Measurements from ENCODE around the gene FARSA. TPM values are rescaled to one million over a fixed set of nuclear protein-coding genes. Genes with fewer than 3 reads are reported as not detected.
A peak's percentile ranks its signal among the peaks of the same experiment; 100 is the strongest.

Gene FARSA
- total and polyA plus RNA-seq, 2 of the 13 experiments (the other 11 are each of a cell fraction or from before 2014, with no cell fraction given) = 25.9 to 72.0 TPM

DNA sequence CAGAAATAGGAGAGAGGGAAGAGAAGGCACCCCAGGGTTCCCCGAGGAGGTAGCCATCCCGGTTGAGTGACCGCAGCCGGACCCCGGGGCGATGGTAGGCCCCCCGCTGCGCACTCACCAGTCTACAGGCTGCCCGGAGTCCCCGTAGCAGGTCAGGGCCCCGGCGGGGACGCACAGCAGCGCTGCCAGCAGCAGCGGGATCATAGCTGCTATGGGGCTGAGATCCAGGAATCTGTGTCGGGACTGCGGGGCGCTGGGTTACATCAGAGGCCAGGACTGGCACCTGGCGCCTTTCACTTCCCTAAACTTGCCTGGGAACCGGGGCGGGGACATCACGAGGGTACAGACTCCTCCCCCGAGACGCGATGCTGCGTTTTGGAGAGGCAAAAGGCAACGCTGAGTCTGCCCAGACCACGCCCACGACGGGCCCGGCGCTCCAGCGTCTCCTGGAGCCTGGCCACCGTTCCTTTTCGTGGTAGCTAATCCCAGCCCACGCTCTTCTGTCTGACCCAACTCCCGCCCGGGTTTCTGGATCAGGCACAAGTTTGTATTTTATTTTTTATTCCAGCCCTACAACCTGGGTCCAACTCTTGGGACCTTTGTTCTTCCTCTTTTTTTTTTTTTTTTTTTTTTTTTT, 52.2 kb downstream of the FARSA start, which contains the start of gene DNASE2 (continued):
- TF ChIP-seq, protein P1, sequence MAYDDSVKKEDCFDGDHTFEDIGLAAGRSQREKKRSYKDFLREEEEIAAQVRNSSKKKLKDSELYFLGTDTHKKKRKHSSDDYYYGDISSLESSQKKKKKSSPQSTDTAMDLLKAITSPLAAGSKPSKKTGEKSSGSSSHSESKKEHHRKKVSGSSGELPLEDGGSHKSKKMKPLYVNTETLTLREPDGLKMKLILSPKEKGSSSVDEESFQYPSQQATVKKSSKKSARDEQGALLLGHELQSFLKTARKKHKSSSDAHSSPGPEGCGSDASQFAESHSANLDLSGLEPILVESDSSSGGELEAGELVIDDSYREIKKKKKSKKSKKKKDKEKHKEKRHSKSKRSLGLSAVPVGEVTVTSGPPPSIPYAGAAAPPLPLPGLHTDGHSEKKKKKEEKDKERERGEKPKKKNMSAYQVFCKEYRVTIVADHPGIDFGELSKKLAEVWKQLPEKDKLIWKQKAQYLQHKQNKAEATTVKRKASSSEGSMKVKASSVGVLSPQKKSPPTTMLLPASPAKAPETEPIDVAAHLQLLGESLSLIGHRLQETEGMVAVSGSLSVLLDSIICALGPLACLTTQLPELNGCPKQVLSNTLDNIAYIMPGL (CRISPR knock-in tag; IDR thresholded peaks at IDR 0.05; ENCODE audit: borderline replicate concordance in 1 of 2, low read depth in 1 of 2) = 0 out of 4 replicates have a peak, but pooled peaks have one; percentile 20 to 36
- TF ChIP-seq ZNF768 (CRISPR knock-in tag; IDR thresholded peaks at IDR 0.05) (no peak), LCORL (IDR thresholded peaks at IDR 0.05) (no peak), LCORL (CRISPR knock-in tag; IDR thresholded peaks at IDR 0.05) (peak; percentile 48; the same call in 1 of the 2 replicates), ZNF282 (IDR thresholded peaks at IDR 0.05; ENCODE audit: partially characterized antibody) (no peak), SNAPC2 (CRISPR knock-in tag; IDR thresholded peaks at IDR 0.05) (no peak), ZNF709 (CRISPR knock-in tag; IDR thresholded peaks at IDR 0.05) (no peak), RCOR2 (CRISPR knock-in tag; IDR thresholded peaks at IDR 0.05) (no peak), ZNF644 (CRISPR knock-in tag; IDR thresholded peaks at IDR 0.05; ENCODE audit: low read depth) (no peak), KLF13 (CRISPR knock-in tag; IDR thresholded peaks at IDR 0.05) (no peak), TOPORS (CRISPR knock-in tag; IDR thresholded peaks at IDR 0.05) (no peak), PHF21A (CRISPR knock-in tag; IDR thresholded peaks at IDR 0.05) (no peak), ZMYM4 (CRISPR knock-in tag; IDR thresholded peaks at IDR 0.05) (no peak), ZNF382 (CRISPR knock-in tag; IDR thresholded peaks at IDR 0.05; ENCODE audit: borderline replicate concordance) (no peak), PHF8 (CRISPR knock-in tag; IDR thresholded peaks at IDR 0.05) (peak; percentile 56), ARNT2 (CRISPR knock-in tag; IDR thresholded peaks at IDR 0.05; ENCODE audit: low read depth) (no peak), JUNB (CRISPR knock-in tag; IDR thresholded peaks at IDR 0.05; ENCODE audit: borderline replicate concordance) (no peak), ZKSCAN1 (IDR thresholded peaks at IDR 0.05; ENCODE audit: low read length) (no peak), STAT5B (CRISPR knock-in tag; IDR thresholded peaks at IDR 0.05) (no peak), HHEX (CRISPR knock-in tag; IDR thresholded peaks at IDR 0.05) (no peak), ZC3H4 (CRISPR knock-in tag; IDR thresholded peaks at IDR 0.05; ENCODE audit: borderline replicate concordance) (no peak), JDP2 (CRISPR knock-in tag; IDR thresholded peaks at IDR 0.05; ENCODE audit: borderline replicate concordance) (no peak)
- TF ChIP-seq, protein P2, sequence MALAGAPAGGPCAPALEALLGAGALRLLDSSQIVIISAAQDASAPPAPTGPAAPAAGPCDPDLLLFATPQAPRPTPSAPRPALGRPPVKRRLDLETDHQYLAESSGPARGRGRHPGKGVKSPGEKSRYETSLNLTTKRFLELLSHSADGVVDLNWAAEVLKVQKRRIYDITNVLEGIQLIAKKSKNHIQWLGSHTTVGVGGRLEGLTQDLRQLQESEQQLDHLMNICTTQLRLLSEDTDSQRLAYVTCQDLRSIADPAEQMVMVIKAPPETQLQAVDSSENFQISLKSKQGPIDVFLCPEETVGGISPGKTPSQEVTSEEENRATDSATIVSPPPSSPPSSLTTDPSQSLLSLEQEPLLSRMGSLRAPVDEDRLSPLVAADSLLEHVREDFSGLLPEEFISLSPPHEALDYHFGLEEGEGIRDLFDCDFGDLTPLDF (CRISPR knock-in tag; IDR thresholded peaks at IDR 0.05) = no peak
- TF ChIP-seq, protein P3, sequence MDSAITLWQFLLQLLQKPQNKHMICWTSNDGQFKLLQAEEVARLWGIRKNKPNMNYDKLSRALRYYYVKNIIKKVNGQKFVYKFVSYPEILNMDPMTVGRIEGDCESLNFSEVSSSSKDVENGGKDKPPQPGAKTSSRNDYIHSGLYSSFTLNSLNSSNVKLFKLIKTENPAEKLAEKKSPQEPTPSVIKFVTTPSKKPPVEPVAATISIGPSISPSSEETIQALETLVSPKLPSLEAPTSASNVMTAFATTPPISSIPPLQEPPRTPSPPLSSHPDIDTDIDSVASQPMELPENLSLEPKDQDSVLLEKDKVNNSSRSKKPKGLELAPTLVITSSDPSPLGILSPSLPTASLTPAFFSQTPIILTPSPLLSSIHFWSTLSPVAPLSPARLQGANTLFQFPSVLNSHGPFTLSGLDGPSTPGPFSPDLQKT (CRISPR knock-in tag; IDR thresholded peaks at IDR 0.05; ENCODE audit: borderline replicate concordance) = no peak
- TF ChIP-seq, protein P4, sequence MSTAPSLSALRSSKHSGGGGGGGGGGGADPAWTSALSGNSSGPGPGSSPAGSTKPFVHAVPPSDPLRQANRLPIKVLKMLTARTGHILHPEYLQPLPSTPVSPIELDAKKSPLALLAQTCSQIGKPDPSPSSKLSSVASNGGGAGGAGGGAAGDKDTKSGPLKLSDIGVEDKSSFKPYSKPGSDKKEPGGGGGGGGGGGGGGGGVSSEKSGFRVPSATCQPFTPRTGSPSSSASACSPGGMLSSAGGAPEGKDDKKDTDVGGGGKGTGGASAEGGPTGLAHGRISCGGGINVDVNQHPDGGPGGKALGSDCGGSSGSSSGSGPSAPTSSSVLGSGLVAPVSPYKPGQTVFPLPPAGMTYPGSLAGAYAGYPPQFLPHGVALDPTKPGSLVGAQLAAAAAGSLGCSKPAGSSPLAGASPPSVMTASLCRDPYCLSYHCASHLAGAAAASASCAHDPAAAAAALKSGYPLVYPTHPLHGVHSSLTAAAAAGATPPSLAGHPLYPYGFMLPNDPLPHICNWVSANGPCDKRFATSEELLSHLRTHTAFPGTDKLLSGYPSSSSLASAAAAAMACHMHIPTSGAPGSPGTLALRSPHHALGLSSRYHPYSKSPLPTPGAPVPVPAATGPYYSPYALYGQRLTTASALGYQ (CRISPR knock-in tag; IDR thresholded peaks at IDR 0.05) = no peak

Measured in HepG2 (cell line).